GM18499 (cell line): ENCODE results near the gene RIT2.

ENCODE experiments used
- ATAC-seq: cut with Tn5 transposase; IDR thresholded peaks from one replicate; pipeline ENCODE4 v1.9.1; 2021; ENCODE audit warnings: moderate number of reproducible peaks; ENCODE audit not compliant: insufficient read depth, unreplicated experiment

RIT2 gene

DNA sequence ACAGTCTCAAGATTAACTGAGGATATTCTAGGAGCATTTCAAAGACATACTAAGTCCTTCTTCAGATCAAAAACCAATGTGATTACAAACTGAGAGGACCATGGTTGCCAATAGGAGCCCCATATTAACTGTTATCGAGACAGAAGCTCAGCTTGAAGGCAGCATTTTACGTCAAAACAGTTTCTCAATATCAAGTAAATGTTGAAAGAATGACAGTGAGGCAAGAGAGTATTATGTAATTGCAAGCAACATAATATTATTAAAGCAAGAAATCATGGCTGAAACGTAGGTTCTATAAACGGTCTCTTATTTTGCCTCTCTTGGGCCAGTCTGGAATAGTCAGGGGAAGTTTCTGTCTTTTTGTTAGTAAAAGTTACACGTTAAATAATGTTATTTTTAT, 22.9 kb downstream of the RIT2 start:
- ATAC-seq = no peak

- ATAC-seq = no peak
Measured at GRCh38 chr18:43081396-43081795, 34.1 kb downstream of the RIT2 start.

DNA sequence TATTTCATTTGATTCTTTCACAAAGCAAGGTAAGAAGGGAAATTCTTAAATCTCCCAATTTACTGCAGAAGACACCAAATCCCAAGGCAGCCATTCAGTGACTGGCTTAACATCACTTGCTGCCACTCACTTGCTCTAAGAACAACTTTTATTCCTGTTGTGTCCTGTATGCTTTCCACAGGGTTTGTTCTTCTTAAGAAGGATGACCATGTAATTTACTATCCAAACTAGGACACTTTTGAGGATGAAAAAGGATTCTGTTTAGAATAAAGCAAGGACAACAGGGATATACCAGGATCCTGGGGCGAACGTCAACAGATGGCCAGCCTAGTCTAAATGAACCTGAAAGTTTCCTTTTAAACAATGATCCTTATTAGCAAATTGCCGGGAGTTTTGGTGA, 34.8 kb downstream of the RIT2 start:
- ATAC-seq = no peak

DNA sequence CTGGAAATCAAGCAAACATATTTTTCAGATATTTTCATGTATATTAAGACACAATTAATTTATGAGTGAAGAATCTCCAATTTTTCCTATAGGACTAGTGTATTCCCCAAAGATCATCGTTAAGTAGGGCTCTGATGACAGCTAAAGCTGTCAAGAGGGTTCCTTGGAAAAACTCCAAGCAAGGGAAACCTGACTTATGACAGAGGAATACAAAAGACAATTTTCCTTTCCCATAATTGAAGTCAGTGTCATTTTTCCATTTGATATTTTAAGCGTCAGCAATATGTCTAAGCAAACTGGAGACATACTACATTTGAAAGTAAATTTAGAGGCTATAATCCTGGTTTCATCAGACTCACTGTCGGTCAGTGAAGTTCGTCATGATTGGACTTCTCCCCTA, 36.1 kb downstream of the RIT2 start:
- ATAC-seq = no peak

DNA sequence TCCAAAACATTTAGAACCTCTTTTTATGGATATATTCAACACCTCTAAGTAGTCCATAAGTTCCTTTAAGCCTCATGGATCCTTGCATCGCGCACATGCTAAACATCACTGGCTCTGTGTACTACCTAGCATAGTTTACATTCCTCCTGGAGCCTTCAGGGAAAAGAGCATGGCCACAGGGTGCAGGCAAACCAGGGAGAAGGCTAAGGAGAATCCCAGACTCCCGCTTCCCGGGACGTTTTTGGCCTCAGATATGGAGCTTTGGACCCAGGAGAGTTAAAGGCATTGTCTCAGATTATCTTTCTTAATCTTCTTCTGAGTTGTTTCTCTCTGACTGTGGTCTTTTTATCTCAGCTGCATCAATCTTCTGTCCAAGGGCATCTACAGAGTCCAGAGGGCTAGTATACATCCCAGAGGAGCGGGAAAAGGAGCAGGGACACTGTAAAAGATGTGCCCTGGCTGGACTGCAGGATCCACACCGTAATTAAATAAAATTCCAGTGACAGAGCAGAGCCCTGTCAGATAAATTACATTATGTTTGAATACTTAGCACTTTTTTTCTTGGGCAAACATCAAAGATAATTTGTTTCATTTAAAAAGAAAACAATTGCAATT, 36.9 kb downstream of the RIT2 start:
- no peak for ATAC-seq

- ATAC-seq = no peak
Measured at GRCh38 chr18:43077510-43078308, 37.8 kb downstream of the RIT2 start.

- ATAC-seq = no peak
Measured at GRCh38 chr18:43073771-43074170, 41.7 kb downstream of the RIT2 start.

DNA sequence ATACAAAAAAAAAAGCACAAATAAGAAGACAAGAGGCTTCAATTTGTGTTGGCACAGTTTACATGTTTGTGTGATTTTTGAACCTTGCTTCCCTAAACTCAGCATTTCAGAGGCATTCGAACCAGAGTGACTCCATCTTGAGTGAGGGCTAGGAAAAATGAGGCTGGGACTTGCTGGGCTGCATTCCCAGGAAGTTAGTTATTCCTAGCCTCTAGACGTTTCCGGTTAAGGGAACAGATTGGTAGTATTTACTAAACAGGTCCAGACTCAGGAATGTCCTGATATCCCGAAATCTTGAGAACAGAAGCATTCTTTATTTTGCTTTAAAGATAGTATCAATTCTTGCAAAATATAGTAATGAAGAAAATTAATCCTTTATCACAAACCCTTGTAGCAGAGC, 46.7 kb downstream of the RIT2 start:
- no peak for ATAC-seq

GRCh38 chr18:43067570-43067969, 47.9 kb downstream of the RIT2 start:
- no peak for ATAC-seq

GRCh38 chr18:43061816-43062215, 53.7 kb downstream of the RIT2 start:
- no peak for ATAC-seq

- ATAC-seq = no peak
Measured at GRCh38 chr18:43061318-43061717, 54.2 kb downstream of the RIT2 start.

GRCh38 chr18:43060020-43060419, 55.5 kb downstream of the RIT2 start:
- no peak for ATAC-seq

GRCh38 chr18:43054815-43055519, 60.5 kb downstream of the RIT2 start:
- ATAC-seq = no peak

- no peak for ATAC-seq
Measured at GRCh38 chr18:43049021-43049420, 66.5 kb downstream of the RIT2 start.

DNA sequence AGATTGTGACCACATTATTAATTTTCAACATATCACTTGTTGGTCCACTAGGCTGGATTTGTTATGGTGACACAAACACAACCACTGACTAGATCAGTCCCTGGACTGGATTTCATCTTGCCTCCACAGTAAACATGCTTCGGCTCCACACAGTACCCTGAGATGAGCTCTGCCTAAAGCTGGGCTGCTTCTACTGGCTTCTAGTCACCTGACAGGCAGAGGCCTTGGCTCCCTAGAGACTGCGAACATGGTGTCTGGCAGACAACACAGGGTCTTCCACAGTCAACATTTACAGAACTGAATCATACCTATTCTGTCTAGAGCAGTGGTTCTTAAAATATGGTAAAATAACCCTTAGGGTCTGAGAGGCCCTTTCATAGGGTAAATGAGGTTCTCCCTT, 69.2 kb downstream of the RIT2 start:
- no peak for ATAC-seq

- ATAC-seq = no peak
Measured at GRCh38 chr18:43043626-43044025, 71.9 kb downstream of the RIT2 start.

GRCh38 chr18:43040281-43040680, 75.2 kb downstream of the RIT2 start:
- ATAC-seq = no peak

- no peak for ATAC-seq
Measured at GRCh38 chr18:43034683-43035500, 80.6 kb downstream of the RIT2 start.

GRCh38 chr18:43031169-43031568, 84.3 kb downstream of the RIT2 start:
- ATAC-seq = no peak

- no peak for ATAC-seq
Measured at GRCh38 chr18:43029414-43029813, 86.1 kb downstream of the RIT2 start.

DNA sequence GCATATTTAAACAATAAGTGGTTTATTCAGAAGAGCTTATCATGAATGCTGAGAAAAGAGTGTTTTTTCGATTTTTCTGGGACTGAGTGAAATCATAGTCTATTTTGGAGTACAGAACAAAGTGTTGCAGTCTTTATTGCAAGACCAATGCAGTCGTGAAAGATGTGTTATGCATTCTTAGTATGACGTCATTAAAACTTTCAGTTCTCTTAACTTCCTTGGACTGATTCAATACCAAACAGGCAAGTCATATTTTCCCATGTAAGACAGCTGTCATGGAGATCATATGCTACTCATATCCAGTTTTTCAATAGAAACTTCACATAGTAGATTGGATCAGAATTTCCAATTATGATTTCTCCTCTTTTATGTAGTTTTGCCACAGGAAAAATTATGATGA, 92.6 kb downstream of the RIT2 start:
- ATAC-seq = no peak
